ENCODE measurements around the gene SNX4.

GRCh38 chr3:125512135-125512920, 7.7 kb downstream of the SNX4 start:
- TF ChIP-seq CTCF (conservative IDR thresholded peaks at IDR 0.05; ENCODE audit: low read depth, low read length) (no peak), EZH2phosphoT487 (IDR thresholded peaks at IDR 0.05; ENCODE audit: borderline replicate concordance, low read length) (no peak), EZH2 (IDR thresholded peaks at IDR 0.05; ENCODE audit: low read length, unreplicated experiment) (no peak)
